ENCODE data around the gene ZNF512B.

- no peak for TF ChIP-seq ZBTB8A (tag by site-specific recombination; IDR thresholded peaks at IDR 0.05)
- TF ChIP-seq, protein P1, sequence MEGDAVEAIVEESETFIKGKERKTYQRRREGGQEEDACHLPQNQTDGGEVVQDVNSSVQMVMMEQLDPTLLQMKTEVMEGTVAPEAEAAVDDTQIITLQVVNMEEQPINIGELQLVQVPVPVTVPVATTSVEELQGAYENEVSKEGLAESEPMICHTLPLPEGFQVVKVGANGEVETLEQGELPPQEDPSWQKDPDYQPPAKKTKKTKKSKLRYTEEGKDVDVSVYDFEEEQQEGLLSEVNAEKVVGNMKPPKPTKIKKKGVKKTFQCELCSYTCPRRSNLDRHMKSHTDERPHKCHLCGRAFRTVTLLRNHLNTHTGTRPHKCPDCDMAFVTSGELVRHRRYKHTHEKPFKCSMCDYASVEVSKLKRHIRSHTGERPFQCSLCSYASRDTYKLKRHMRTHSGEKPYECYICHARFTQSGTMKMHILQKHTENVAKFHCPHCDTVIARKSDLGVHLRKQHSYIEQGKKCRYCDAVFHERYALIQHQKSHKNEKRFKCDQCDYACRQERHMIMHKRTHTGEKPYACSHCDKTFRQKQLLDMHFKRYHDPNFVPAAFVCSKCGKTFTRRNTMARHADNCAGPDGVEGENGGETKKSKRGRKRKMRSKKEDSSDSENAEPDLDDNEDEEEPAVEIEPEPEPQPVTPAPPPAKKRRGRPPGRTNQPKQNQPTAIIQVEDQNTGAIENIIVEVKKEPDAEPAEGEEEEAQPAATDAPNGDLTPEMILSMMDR (tag by site-specific recombination; IDR thresholded peaks at IDR 0.05): no peak
- no peak for TF ChIP-seq PRDM2 (tag by site-specific recombination; IDR thresholded peaks at IDR 0.05; ENCODE audit: borderline replicate concordance)
Observed at GRCh38 chr20:64010711-64011237, 41.0 kb upstream of the ZNF512B start.

Data from HEK293 (cell line).